GM21390 (cell line): ENCODE measurements around the gene CALHM3.

ENCODE experiments used
- ATAC-seq: cut with Tn5 transposase; IDR thresholded peaks from one replicate; pipeline ENCODE4 v1.9.1; 2021; ENCODE audit not compliant: unreplicated experiment

The CALHM3 gene

GRCh38 chr10:103475437-103475836 lies 3.6 kb downstream of the CALHM3 start:
- ATAC-seq = no peak

- no peak for ATAC-seq
Measured at GRCh38 chr10:103474077-103474476, 5.0 kb downstream of the CALHM3 start.

GRCh38 chr10:103473261-103473671 lies 5.8 kb downstream of the CALHM3 start:
- ATAC-seq = no peak

GRCh38 chr10:103472005-103472404 lies 7.0 kb downstream of the CALHM3 start:
- no peak for ATAC-seq

- ATAC-seq = peak; percentile 80
Measured at GRCh38 chr10:103470761-103471653, 8.0 kb downstream of the CALHM3 start.

GRCh38 chr10:103469201-103469600 lies 9.8 kb downstream of the CALHM3 start:
- ATAC-seq = no peak

GRCh38 chr10:103467406-103467805 lies 11.6 kb downstream of the CALHM3 start:
- ATAC-seq = no peak

- ATAC-seq = no peak
Measured at GRCh38 chr10:103466734-103467133, 12.3 kb downstream of the CALHM3 start.

GRCh38 chr10:103465411-103466179 lies 13.4 kb downstream of the CALHM3 start:
- no peak for ATAC-seq

- ATAC-seq = no peak
Measured at GRCh38 chr10:103463499-103463898, 15.5 kb downstream of the CALHM3 start.

- no peak for ATAC-seq
Measured at GRCh38 chr10:103459615-103460014, 19.4 kb downstream of the CALHM3 start.

GRCh38 chr10:103458720-103459119 lies 20.3 kb downstream of the CALHM3 start, which contains the start of gene CALHM1:
TSS of gene CALHM1 (minus strand) at chr10:103458900. CDS start at chr10:103458751, 149 bp downstream.
- no peak for ATAC-seq

GRCh38 chr10:103457896-103458583 lies 21.0 kb downstream of the CALHM3 start:
- ATAC-seq = no peak

GRCh38 chr10:103457176-103457712 lies 21.8 kb downstream of the CALHM3 start:
- ATAC-seq = no peak

- no peak for ATAC-seq
Measured at GRCh38 chr10:103456074-103456660, 22.9 kb downstream of the CALHM3 start.

GRCh38 chr10:103455235-103455634 lies 23.8 kb downstream of the CALHM3 start:
- no peak for ATAC-seq

GRCh38 chr10:103454026-103454425 lies 25.0 kb downstream of the CALHM3 start:
- no peak for ATAC-seq

- ATAC-seq = no peak
Measured at GRCh38 chr10:103452506-103453230, 26.4 kb downstream of the CALHM3 start.

- ATAC-seq = peak; percentile 77
Measured at GRCh38 chr10:103451831-103452505, 27.1 kb downstream of the CALHM3 start, which contains the start of gene CALHM2. TSS of gene CALHM2 (minus strand) at chr10:103452370. CDS start at chr10:103449941, 2,429 bp downstream.
